HUES64 (cell line): Measurements from ENCODE around the gene HS6ST2.
"Not testable (repeated sequence)": the region's sequence is repeated elsewhere in the genome, so short reads cannot be mapped to it uniquely, and the experiment has no call there.

Source experiments
- H3K27ac ChIP-seq: 2 replicates; pipeline ENCODE4 v1.7.0; 2013; ENCODE audit warnings: low read depth, low read length, inconsistent platforms
- H3K27me3 ChIP-seq: 2 replicates; pipeline ENCODE4 v1.6.1; 2013; ENCODE audit warnings: mild to moderate bottlenecking, low read length; ENCODE audit not compliant: insufficient read depth
- H3K36me3 ChIP-seq: 2 replicates; pipeline ENCODE4 v1.6.1; 2013; ENCODE audit warnings: mild to moderate bottlenecking, low read length; ENCODE audit not compliant: insufficient read depth
- H3K4me1 ChIP-seq: 2 replicates; pipeline ENCODE4 v1.6.1; 2013; ENCODE audit warnings: mild to moderate bottlenecking, low read length, moderate library complexity; ENCODE audit not compliant: insufficient read depth
- H3K4me3 ChIP-seq: 2 replicates; pipeline ENCODE4 v1.5.1; 2013; ENCODE audit warnings: mild to moderate bottlenecking, low read length, moderate library complexity
- H3K9ac ChIP-seq: 2 replicates; pipeline ENCODE4 v1.6.1; 2013; ENCODE audit warnings: mild to moderate bottlenecking, low read depth, low read length
- H3K9me3 ChIP-seq: 2 replicates; pipeline ENCODE4 v1.6.1; 2013; ENCODE audit warnings: low read depth, low read length; ENCODE audit not compliant: insufficient read depth
- WGBS: fragments of 150-250, 120-280 bp; methylation state at CpG from one replicate; pipeline ENCODE4 v1.1.7; 2013; ENCODE audit warnings: missing lambda C conversion rate; 5-methylcytosine and 5-hydroxymethylcytosine counted together

HS6ST2 gene

GRCh38 chrX:132940727-132941327, 17.6 kb downstream of the HS6ST2 start:
- no peaks in the 10 kb centered on the region for H3K9me3 ChIP-seq
- no peak overlapping the region for H3K9ac ChIP-seq
- no peaks in the 10 kb centered on the region for H3K27me3 ChIP-seq
- peaks cover 3% of the 10 kb centered on the region; the same call in 1 of the 2 replicates for H3K4me1 ChIP-seq
- WGBS, result 73% methylated on average over 4 of the region's 4 CpGs
- H3K36me3 ChIP-seq, result no peaks in the 10 kb centered on the region
- H3K4me3 ChIP-seq, result no peak overlapping the region
- no peak overlapping the region for H3K27ac ChIP-seq

- Histone ChIP-seq H3K4me1 (no peaks in the 10 kb centered on the region), H3K27me3 (no peaks in the 10 kb centered on the region), H3K9ac (no peak overlapping the region), H3K27ac (no peak overlapping the region), H3K36me3 (no peaks in the 10 kb centered on the region), H3K4me3 (no peak overlapping the region), H3K9me3 (no peaks in the 10 kb centered on the region)
- WGBS, result over 99% methylated on average over 7 of the region's 8 CpGs
Observed at GRCh38 chrX:132933170-132933569, 25.3 kb downstream of the HS6ST2 start.

GRCh38 chrX:132924426-132924825, 34.0 kb downstream of the HS6ST2 start:
- no peaks in the 10 kb centered on the region for H3K9me3 ChIP-seq
- no peaks in the 10 kb centered on the region for H3K36me3 ChIP-seq
- H3K4me3 ChIP-seq, result no peak overlapping the region
- H3K9ac ChIP-seq, result no peak overlapping the region
- no peaks in the 10 kb centered on the region for H3K4me1 ChIP-seq
- no peaks in the 10 kb centered on the region for H3K27me3 ChIP-seq
- H3K27ac ChIP-seq, result no peak overlapping the region
- WGBS, result 92% methylated on average over 5 of the region's 5 CpGs

- Histone ChIP-seq H3K27ac (no peak overlapping the region), H3K36me3 (no peaks in the 10 kb centered on the region), H3K4me3 (no peak overlapping the region), H3K9me3 (no peaks in the 10 kb centered on the region), H3K27me3 (no peaks in the 10 kb centered on the region), H3K9ac (no peak overlapping the region), H3K4me1 (no peaks in the 10 kb centered on the region)
Observed at GRCh38 chrX:132918523-132918922, 39.9 kb downstream of the HS6ST2 start.

- WGBS, result 100% methylated on average over 3 of the region's 3 CpGs
Observed at GRCh38 chrX:132916349-132916748, 42.1 kb downstream of the HS6ST2 start.

GRCh38 chrX:132909643-132910042, 48.8 kb downstream of the HS6ST2 start:
- 94% methylated on average over 2 of the region's 4 CpGs for WGBS
- Histone ChIP-seq H3K9me3 (peaks cover 7% of the 10 kb centered on the region; the same call in 1 of the 2 replicates), H3K27me3 (no peaks in the 10 kb centered on the region), H3K36me3 (no peaks in the 10 kb centered on the region), H3K4me1 (no peaks in the 10 kb centered on the region), H3K4me3 (no peak overlapping the region), H3K9ac (no peak overlapping the region), H3K27ac (no peak overlapping the region)

More at GRCh38 chrX:132916349-132916748, 42.1 kb downstream of the HS6ST2 start:
- Histone ChIP-seq H3K4me1 (no peaks in the 10 kb centered on the region), H3K9me3 (peaks cover 7% of the 10 kb centered on the region; the same call in 1 of the 2 replicates), H3K9ac (no peak overlapping the region), H3K4me3 (no peak overlapping the region), H3K27ac (no peak overlapping the region), H3K36me3 (no peaks in the 10 kb centered on the region), H3K27me3 (no peaks in the 10 kb centered on the region)

GRCh38 chrX:132908891-132909290, 49.5 kb downstream of the HS6ST2 start:
- H3K9me3 ChIP-seq, result peaks cover 7% of the 10 kb centered on the region; the same call in 1 of the 2 replicates
- H3K9ac ChIP-seq, result no peak overlapping the region
- H3K4me1 ChIP-seq, result no peaks in the 10 kb centered on the region
- no peak overlapping the region for H3K4me3 ChIP-seq
- H3K27ac ChIP-seq, result no peak overlapping the region
- H3K27me3 ChIP-seq, result no peaks in the 10 kb centered on the region
- no peaks in the 10 kb centered on the region for H3K36me3 ChIP-seq

- Histone ChIP-seq H3K9me3 (no peaks in the 10 kb centered on the region), H3K4me1 (no peaks in the 10 kb centered on the region), H3K36me3 (no peaks in the 10 kb centered on the region), H3K27me3 (no peaks in the 10 kb centered on the region), H3K4me3 (no peak overlapping the region), H3K27ac (no peak overlapping the region), H3K9ac (no peak overlapping the region)
- no CpG with 5 or more reads among the region's 1 CpG for WGBS
Observed at GRCh38 chrX:132900633-132901293, 57.7 kb downstream of the HS6ST2 start.

- no peak overlapping the region for H3K9ac ChIP-seq
- H3K9me3 ChIP-seq, result peaks cover 2% of the 10 kb centered on the region; the same call in 1 of the 2 replicates
- H3K4me1 ChIP-seq, result no peaks in the 10 kb centered on the region
- no peaks in the 10 kb centered on the region for H3K27me3 ChIP-seq
- H3K4me3 ChIP-seq, result no peak overlapping the region
- no peaks in the 10 kb centered on the region for H3K36me3 ChIP-seq
- no peak overlapping the region for H3K27ac ChIP-seq
Observed at GRCh38 chrX:132887569-132887968, 70.9 kb downstream of the HS6ST2 start.

- no peaks in the 10 kb centered on the region for H3K27me3 ChIP-seq
- WGBS, result 84% methylated on average over 4 of the region's 5 CpGs
- no peaks in the 10 kb centered on the region for H3K36me3 ChIP-seq
- H3K27ac ChIP-seq, result no peak overlapping the region
- no peak overlapping the region for H3K9ac ChIP-seq
- H3K4me1 ChIP-seq, result peaks cover 15% of the 10 kb centered on the region
- H3K9me3 ChIP-seq, result peaks cover 2% of the 10 kb centered on the region; the same call in 1 of the 2 replicates
- H3K4me3 ChIP-seq, result no peak overlapping the region
Observed at GRCh38 chrX:132883358-132883915, 75.0 kb downstream of the HS6ST2 start.

- H3K9ac ChIP-seq, H3K27me3 ChIP-seq, H3K9me3 ChIP-seq, H3K4me3 ChIP-seq, H3K27ac ChIP-seq, H3K36me3 ChIP-seq: not testable (repeated sequence)
- peaks cover 39% of the 10 kb centered on the region for H3K4me1 ChIP-seq
- WGBS, result no CpG with 5 or more reads among the region's 2 CpGs
Observed at GRCh38 chrX:132880753-132881152, 77.7 kb downstream of the HS6ST2 start.
